ENCODE measurements around the gene SCO2.

DNA sequence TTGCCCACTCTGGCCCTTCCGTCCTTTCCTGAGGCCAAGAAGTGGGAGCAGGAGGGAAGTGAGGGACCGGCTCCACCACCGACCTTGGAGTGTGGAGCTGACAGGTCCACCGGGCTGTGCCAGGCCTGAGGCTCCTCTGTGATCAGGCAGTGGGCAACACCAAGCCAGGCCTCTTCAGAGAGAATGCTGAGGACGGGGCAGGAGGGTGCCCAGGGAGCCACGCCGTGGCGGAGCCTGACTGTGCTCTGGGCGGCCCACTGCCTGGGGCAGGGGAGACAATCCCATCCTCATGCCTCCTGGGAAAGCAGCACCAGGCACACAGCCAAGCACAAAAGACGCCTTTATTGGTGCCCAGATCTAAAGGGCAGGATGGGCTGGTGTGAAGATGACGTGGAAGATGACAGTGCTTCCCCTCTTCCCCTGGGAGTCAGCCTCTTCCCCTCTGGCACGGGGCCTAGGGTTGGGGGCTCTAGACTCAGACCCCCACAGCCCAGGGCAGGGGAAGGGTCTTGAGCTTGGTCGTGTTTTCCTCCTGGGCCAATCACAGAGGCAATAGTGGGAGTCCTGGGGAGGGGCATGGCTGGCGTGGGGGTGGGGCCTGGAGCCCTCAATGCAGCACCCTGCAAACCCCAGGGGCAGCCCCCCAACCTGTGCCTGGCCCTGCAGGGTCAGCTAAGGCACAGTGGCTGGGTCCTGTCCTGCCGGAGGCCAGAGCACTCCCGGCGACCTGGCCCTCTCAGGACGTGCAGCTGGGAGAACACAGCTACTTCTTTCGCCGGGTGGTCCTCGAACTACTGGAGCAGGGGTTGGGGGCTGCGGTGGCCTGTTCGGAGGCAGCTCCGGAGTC lies 22.5 kb downstream of the SCO2 start:
- TF ChIP-seq, protein P1, sequence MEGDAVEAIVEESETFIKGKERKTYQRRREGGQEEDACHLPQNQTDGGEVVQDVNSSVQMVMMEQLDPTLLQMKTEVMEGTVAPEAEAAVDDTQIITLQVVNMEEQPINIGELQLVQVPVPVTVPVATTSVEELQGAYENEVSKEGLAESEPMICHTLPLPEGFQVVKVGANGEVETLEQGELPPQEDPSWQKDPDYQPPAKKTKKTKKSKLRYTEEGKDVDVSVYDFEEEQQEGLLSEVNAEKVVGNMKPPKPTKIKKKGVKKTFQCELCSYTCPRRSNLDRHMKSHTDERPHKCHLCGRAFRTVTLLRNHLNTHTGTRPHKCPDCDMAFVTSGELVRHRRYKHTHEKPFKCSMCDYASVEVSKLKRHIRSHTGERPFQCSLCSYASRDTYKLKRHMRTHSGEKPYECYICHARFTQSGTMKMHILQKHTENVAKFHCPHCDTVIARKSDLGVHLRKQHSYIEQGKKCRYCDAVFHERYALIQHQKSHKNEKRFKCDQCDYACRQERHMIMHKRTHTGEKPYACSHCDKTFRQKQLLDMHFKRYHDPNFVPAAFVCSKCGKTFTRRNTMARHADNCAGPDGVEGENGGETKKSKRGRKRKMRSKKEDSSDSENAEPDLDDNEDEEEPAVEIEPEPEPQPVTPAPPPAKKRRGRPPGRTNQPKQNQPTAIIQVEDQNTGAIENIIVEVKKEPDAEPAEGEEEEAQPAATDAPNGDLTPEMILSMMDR (IDR thresholded peaks at IDR 0.05) = no peak
- TF ChIP-seq POLR2A (IDR thresholded peaks at IDR 0.05) (no peak), POLR2AphosphoS5 (IDR thresholded peaks at IDR 0.05) (no peak)

All from transverse colon (tissue), 4 donors.